ENCODE data around the gene NDRG3. TPM values are rescaled to one million over a fixed set of nuclear protein-coding genes. Genes with fewer than 3 reads are reported as not detected.

Gene NDRG3
- polyA plus RNA-seq, 2 of the 4 experiments (the other 2 are of a cell fraction): 30.6 to 34.4 TPM

DNA sequence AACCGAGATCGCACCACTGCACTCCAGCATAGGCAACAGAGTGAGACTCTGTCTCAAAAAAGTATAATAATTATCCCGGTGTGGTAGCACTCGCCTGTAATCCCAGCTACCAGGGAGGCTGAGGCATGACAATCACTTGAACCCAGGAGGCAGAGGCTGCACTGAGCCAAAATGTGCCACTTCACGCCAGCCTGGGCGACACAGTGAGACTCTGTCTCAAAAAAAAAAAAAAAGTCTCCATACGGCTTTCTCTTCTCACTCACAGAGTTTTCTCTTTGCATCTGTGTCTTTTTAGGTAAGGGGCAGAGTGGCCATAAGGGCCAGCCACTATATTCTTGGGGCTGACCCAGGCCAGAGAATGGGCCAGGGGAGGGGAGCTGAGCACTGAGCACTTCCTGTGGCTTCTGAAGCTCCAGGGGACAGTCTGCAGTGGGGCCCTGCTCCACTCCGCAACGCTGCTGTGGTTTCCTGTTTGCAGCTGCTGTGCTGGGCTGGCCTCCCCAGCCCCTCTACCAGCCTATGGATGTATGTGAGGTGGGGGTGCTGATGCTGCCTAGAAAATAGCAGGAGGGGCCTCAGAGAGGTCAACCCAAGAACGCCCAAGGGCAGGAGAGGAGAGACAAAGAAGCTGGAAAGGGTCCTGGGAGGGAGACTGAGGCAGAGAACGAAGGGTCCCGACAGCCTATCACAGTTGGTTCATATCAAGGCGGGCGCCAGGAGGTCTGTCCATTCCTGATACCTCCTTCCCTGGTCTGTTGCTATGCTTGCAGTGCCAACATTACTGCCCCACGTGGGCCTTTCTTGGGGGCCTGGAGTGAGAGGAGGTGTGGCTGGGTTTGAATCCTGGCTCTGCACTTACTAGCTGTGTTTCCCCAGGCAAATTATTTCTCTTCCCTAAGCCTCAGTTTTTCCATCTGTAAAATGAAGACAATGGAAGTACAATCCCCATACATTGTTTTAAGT, 115.9 kb downstream of the NDRG3 start:
- Histone ChIP-seq H3K4me1 (no peaks in the 10 kb centered on the region), H3K9me3 (no peaks in the 10 kb centered on the region), H3K4me3 (no peak overlapping the region), H3K4me2 (no peak overlapping the region), H3K27ac (no peak overlapping the region)
- ChIA-PET POLR2A (no interaction called here), CTCF (interaction anchor here (0.6 to 1.2 kb wide), 3 partner anchors 30 to 290 kb away, joined by 3 read pairs; no protein-coding TSS in a partner anchor)
- no peak for ATAC-seq
- no peak for DNase-seq (ENCODE audit: low read depth in 1 of 2, low spot score in 1 of 2)
- TF ChIP-seq ELK1 (IDR thresholded peaks at IDR 0.05; ENCODE audit: low read depth, low read length) (no peak), CBX2 (IDR thresholded peaks at IDR 0.05; ENCODE audit: borderline replicate concordance, low read depth) (no peak), SMC3 (IDR thresholded peaks at IDR 0.05) (no peak), FOXS1 (CRISPR knock-in tag; IDR thresholded peaks at IDR 0.05) (no peak), JUNB (IDR thresholded peaks at IDR 0.05) (no peak), RARB (CRISPR knock-in tag; IDR thresholded peaks at IDR 0.05) (no peak), PHF8 (IDR thresholded peaks at IDR 0.05; ENCODE audit: borderline replicate concordance, low read depth) (no peak)
- FAIRE-seq: no peak
- 84% methylated on average over 13 of the region's 15 CpGs for WGBS (ENCODE audit: missing lambda C conversion rate)

- TF ChIP-seq CBX8 (IDR thresholded peaks at IDR 0.05) (no peak), POLR2AphosphoS2 (conservative IDR thresholded peaks at IDR 0.05; ENCODE audit: low read length) (no peak), ZC3H11A (IDR thresholded peaks at IDR 0.05) (no peak), GATA3 (IDR thresholded peaks at IDR 0.05; ENCODE audit: borderline replicate concordance) (no peak), ZFP36 (IDR thresholded peaks at IDR 0.05; ENCODE audit: borderline replicate concordance, partially characterized antibody) (no peak), RAD21 (conservative IDR thresholded peaks at IDR 0.05 in 1 of 2, IDR thresholded peaks at IDR 0.05 in 1 of 2) (no peak), NR3C1 (IDR thresholded peaks at IDR 0.05) (no peak), HDAC2 (IDR thresholded peaks at IDR 0.05) (no peak), MAZ (IDR thresholded peaks at IDR 0.05; ENCODE audit: borderline replicate concordance, low read depth, low read length) (no peak), FOXS1 (CRISPR knock-in tag; IDR thresholded peaks at IDR 0.05) (no peak), HMGXB4 (CRISPR knock-in tag; IDR thresholded peaks at IDR 0.05; ENCODE audit: borderline replicate concordance) (no peak), RFX5 (IDR thresholded peaks at IDR 0.05) (no peak), POLR2A (IDR thresholded peaks at IDR 0.05; ENCODE audit: low read length) (no peak), MYC (IDR thresholded peaks at IDR 0.05; ENCODE audit: borderline replicate concordance, low read length) (no peak), RNF2 (IDR thresholded peaks at IDR 0.05; ENCODE audit: borderline replicate concordance, low read depth) (no peak)
- TF ChIP-seq, protein P1, sequence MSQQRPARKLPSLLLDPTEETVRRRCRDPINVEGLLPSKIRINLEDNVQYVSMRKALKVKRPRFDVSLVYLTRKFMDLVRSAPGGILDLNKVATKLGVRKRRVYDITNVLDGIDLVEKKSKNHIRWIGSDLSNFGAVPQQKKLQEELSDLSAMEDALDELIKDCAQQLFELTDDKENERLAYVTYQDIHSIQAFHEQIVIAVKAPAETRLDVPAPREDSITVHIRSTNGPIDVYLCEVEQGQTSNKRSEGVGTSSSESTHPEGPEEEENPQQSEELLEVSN (IDR thresholded peaks at IDR 0.05; ENCODE audit: borderline replicate concordance, low read depth): no peak
- CTCF ChIA-PET: interaction anchor here (1.0 to 1.4 kb wide), 2 partner anchors 12 to 38 kb away, joined by 3 to 4 read pairs; no protein-coding TSS in a partner anchor
Measured at GRCh38 chr20:36628076-36628475, 117.8 kb downstream of the NDRG3 start.

More at GRCh38 chr20:36628076-36628475, 117.8 kb downstream of the NDRG3 start:
- H3K4me2 ChIP-seq: no peak overlapping the region
- no peak overlapping the region for H3K27ac ChIP-seq
- no peak for FAIRE-seq
- no peak overlapping the region for H3K4me3 ChIP-seq
- no peaks in the 10 kb centered on the region for H3K4me1 ChIP-seq
- no peaks in the 10 kb centered on the region for H3K9me3 ChIP-seq
- DNase-seq (ENCODE audit: low read depth in 1 of 2, low spot score in 1 of 2): no peak
- no peak for ATAC-seq
- POLR2A ChIA-PET: no interaction called here
- 85% methylated on average over 7 of the region's 7 CpGs for WGBS (ENCODE audit: missing lambda C conversion rate)

Data from A549 (cell line).